Gastrocnemius medialis (tissue), 4 donors: ENCODE measurements around the gene PRDM16. TPM values are rescaled to one million over a fixed set of nuclear protein-coding genes. Genes with fewer than 3 reads are reported as not detected.

Experiments used
- ATAC-seq, 2 donors: fragments of 150-250 bp; one replicate each; pipeline ENCODE4 v1.9.1; 2016
- DNase-seq, 2 donors: peaks; one replicate each; pipeline ENCODE4 v3.0.0-alpha.2; 2019
- H3K27ac ChIP-seq, 4 donors: fragments of 200-600 bp; sonication (generic); 1 replicate in 1 of 4; 2 replicates in 3 of 4; pipeline ENCODE4 v1.5.1; 2016 to 2018; ENCODE audit warnings: mild to moderate bottlenecking in 2 of 4, moderate library complexity in 1 of 4
- H3K27me3 ChIP-seq, 3 donors: fragments of 200-600 bp; sonication (generic) in 2 of 3; 1 replicate in 1 of 3; 2 replicates in 2 of 3; pipeline versions ENCODE4 v1.5.1 to v1.6.0; 2016 to 2019; ENCODE audit warnings: mild to moderate bottlenecking in 1 of 3, moderate library complexity in 1 of 3
- H3K36me3 ChIP-seq, 2 donors: fragments of 200-600 bp; sonication (generic) in 1 of 2; one replicate each; pipeline ENCODE4 v1.5.1; 2017 to 2018
- H3K4me1 ChIP-seq, 2 donors: fragments of 200-600 bp; sonication (generic) in 1 of 2; one replicate each; pipeline ENCODE4 v1.5.1; 2016 to 2017; ENCODE audit warnings: mild to moderate bottlenecking in 2 of 2
- H3K4me3 ChIP-seq, 4 donors: fragments of 200-600 bp; sonication (generic) in 3 of 4; 1 replicate in 1 of 4; 2 replicates in 3 of 4; pipeline ENCODE4 v1.5.1; 2016 to 2019; ENCODE audit warnings: mild to moderate bottlenecking in 2 of 4
- H3K9me3 ChIP-seq, 3 donors: fragments of 200-600 bp; sonication (generic) in 2 of 3; 1 replicate in 1 of 3; 2 replicates in 2 of 3; pipeline ENCODE4 v1.5.1; 2016 to 2019
- POLR2A ChIP-seq, 2 donors: fragments of 450-650 bp; IDR thresholded peaks; one replicate each; pipeline ENCODE4 v1.6.1; 2017; ENCODE audit warnings: antibody characterized with exemption in 2 of 2, mild to moderate bottlenecking in 2 of 2, moderate library complexity in 2 of 2
- in situ Hi-C, 4 donors: fragments of 200-750 bp; cut with MboI; loops; one replicate each; pipeline versions ENCODE4 v1.15.0 to v1.8.0; 2017; ENCODE audit warnings: low sequenced_read_pairs in 4 of 4
- intact Hi-C: fragments of 100-400 bp; cut with DNase I; formaldehyde crosslinking; loops from one replicate; pipeline ENCODE4 v1.15.1; 2023; ENCODE audit warnings: low total_unique reads
- total RNA-seq, 4 donors: library from RNA; depleted of rRNA; stranded (reverse); fragments of >200 nt; gene quantifications; one replicate each; pipeline versions ENCODE4 v1.1.0 to v1.2.3, GENCODE V29; 2016
- TF ChIP-seq, protein P1 (sequence below), 5 experiments: fragments of 450-650 bp in 3 of 5; fragments of 200-600 bp in 2 of 5; sonication (generic) in 2 of 5; IDR thresholded peaks in 4 of 5; conservative IDR thresholded peaks in 1 of 5; 1 replicate in 4 of 5; 2 replicates in 1 of 5; pipeline ENCODE4 v1.5.1; 2016 to 2019; ENCODE audit warnings: antibody characterized with exemption in 5 of 5, mild to moderate bottlenecking in 3 of 5, moderate library complexity in 3 of 5

PRDM16 gene
- total RNA-seq, 4 donors from 2014 or later = 0.03 to 0.19 (median 0.17) TPM

DNA sequence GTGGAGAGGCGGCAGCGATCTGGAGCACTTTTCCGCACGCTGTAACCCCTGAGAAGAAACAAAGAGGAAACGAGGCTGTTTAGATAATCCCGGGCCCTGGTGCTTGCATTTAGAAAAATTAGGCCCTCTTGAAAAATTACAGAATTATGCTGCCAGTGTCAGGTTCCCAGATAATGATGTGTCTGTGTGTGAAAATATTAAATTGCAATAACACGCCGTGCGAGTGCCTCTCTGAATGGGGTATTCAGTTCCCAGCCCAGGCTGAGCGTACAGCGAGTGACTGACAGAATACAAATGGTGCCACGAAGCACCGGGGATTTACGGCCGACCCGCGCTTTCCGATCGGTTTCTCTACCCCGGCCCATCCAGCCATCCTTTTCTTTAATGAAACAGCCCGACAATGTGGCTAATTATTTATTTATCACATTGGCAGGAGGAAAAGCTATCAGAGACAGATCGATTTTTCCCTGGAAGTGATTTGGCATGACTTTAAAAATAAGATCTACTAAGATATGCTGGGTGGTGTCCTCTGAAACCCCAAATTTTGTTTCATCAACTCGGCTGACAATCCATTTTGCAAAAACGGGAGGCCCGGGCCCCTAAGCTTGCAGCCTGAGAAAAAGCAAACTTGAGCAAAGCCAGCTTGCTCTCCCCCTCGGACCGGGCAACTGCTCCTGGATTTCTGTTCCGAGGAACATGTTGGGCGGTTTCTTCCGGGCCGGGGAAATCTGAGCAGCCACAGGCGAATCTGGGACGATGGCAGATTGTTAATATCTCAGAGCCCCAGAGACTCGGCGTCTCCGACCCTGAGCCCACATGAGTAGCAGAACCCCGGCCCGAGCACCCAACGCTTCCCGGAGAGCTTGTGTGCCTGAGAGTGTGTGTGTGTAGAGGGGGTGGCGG lies 11.3 kb downstream of the PRDM16 start:
- no peak overlapping the region for H3K27ac ChIP-seq
- intact Hi-C loops = no loop called here
- H3K9me3 ChIP-seq = no peaks in the 10 kb centered on the region
- ATAC-seq (no peak), DNase-seq (no peak)
- TF ChIP-seq POLR2A (IDR thresholded peaks at IDR 0.05) = no peak
- TF ChIP-seq, protein P1, sequence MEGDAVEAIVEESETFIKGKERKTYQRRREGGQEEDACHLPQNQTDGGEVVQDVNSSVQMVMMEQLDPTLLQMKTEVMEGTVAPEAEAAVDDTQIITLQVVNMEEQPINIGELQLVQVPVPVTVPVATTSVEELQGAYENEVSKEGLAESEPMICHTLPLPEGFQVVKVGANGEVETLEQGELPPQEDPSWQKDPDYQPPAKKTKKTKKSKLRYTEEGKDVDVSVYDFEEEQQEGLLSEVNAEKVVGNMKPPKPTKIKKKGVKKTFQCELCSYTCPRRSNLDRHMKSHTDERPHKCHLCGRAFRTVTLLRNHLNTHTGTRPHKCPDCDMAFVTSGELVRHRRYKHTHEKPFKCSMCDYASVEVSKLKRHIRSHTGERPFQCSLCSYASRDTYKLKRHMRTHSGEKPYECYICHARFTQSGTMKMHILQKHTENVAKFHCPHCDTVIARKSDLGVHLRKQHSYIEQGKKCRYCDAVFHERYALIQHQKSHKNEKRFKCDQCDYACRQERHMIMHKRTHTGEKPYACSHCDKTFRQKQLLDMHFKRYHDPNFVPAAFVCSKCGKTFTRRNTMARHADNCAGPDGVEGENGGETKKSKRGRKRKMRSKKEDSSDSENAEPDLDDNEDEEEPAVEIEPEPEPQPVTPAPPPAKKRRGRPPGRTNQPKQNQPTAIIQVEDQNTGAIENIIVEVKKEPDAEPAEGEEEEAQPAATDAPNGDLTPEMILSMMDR (IDR thresholded peaks at IDR 0.05 in 4 of 5, conservative IDR thresholded peaks at IDR 0.05 in 1 of 5) = no peak
- H3K4me3 ChIP-seq = no peak overlapping the region
- peaks cover 4 to 31% (median 4%) of the 10 kb centered on the region in 3 donors for H3K27me3 ChIP-seq
- H3K36me3 ChIP-seq = no peaks in the 10 kb centered on the region
- H3K4me1 ChIP-seq = no peaks in the 10 kb centered on the region
- in situ Hi-C loops = no loop called here

DNA sequence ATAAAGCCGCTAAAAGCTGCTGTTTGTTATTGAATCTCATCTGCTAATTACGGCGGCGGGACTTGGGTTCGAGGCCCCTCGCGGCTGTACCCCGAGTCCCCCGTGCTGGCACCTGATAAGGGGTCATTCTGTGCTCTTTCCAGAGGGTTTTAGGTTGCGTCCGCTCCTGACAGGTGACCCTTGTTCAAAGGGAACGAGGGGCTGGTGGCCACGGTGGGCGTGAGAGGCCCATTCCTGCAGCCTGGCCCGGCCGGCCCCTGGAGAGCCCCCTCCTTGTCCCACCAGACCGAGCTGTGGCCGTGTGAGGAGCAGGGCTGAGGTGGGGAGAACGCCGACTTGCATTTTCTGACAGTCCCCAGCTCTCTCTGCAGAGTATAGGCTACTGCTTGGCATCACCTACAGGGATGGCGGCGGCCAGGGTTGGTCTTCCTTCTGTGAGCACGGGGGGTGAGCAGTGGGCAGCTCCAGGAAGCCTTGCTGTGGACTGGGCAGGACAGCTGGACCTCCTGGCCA lies 12.2 kb downstream of the PRDM16 start:
- no peaks in the 10 kb centered on the region for H3K4me1 ChIP-seq

DNA sequence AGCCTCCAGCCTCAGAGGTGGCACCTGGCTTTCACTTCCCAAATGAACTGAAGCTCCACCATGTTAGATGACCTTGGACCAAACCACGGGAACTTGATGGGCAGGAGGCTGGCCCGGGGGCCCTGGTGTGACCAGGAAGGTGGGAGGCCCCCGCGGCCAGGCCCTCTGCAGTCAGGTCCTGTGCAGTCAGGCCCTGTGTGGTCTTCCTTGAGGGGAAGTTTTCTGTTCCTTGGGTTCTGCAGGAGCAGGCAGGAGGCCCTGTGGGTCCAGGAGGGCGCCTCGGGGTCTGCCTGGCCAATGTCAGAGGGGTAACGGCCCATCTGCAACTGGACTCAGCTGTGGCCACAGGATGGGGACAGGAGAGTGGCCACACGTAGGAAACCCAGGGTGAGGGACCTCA lies 13.0 kb downstream of the PRDM16 start:
- TF ChIP-seq, protein P1 (IDR thresholded peaks at IDR 0.05 in 4 of 5, conservative IDR thresholded peaks at IDR 0.05 in 1 of 5) = no peak
- no peak for TF ChIP-seq POLR2A (IDR thresholded peaks at IDR 0.05)
- H3K4me1 ChIP-seq = no peaks in the 10 kb centered on the region
- H3K27ac ChIP-seq = no peak overlapping the region
- H3K4me3 ChIP-seq = no peak overlapping the region
- H3K27me3 ChIP-seq = peaks cover 2 to 17% (median 4%) of the 10 kb centered on the region in 3 donors
- intact Hi-C loops (no loop called here), in situ Hi-C loops (no loop called here)
- no peaks in the 10 kb centered on the region for H3K36me3 ChIP-seq
- DNase-seq = no peak
- no peak for ATAC-seq
- H3K9me3 ChIP-seq = no peaks in the 10 kb centered on the region

More for the DNA sequence above, 12.2 kb downstream of the PRDM16 start:
- Histone ChIP-seq H3K9me3 (no peaks in the 10 kb centered on the region), H3K27ac (no peak overlapping the region), H3K36me3 (no peaks in the 10 kb centered on the region), H3K27me3 (peaks cover 4 to 24% (median 4%) of the 10 kb centered on the region in 3 donors), H3K4me3 (no peak overlapping the region)
- intact Hi-C loops (no loop called here), in situ Hi-C loops (no loop called here)
- DNase-seq = no peak
- TF ChIP-seq, protein P1 (IDR thresholded peaks at IDR 0.05 in 4 of 5, conservative IDR thresholded peaks at IDR 0.05 in 1 of 5) = no peak
- TF ChIP-seq POLR2A (IDR thresholded peaks at IDR 0.05) = no peak
- ATAC-seq = no peak

DNA sequence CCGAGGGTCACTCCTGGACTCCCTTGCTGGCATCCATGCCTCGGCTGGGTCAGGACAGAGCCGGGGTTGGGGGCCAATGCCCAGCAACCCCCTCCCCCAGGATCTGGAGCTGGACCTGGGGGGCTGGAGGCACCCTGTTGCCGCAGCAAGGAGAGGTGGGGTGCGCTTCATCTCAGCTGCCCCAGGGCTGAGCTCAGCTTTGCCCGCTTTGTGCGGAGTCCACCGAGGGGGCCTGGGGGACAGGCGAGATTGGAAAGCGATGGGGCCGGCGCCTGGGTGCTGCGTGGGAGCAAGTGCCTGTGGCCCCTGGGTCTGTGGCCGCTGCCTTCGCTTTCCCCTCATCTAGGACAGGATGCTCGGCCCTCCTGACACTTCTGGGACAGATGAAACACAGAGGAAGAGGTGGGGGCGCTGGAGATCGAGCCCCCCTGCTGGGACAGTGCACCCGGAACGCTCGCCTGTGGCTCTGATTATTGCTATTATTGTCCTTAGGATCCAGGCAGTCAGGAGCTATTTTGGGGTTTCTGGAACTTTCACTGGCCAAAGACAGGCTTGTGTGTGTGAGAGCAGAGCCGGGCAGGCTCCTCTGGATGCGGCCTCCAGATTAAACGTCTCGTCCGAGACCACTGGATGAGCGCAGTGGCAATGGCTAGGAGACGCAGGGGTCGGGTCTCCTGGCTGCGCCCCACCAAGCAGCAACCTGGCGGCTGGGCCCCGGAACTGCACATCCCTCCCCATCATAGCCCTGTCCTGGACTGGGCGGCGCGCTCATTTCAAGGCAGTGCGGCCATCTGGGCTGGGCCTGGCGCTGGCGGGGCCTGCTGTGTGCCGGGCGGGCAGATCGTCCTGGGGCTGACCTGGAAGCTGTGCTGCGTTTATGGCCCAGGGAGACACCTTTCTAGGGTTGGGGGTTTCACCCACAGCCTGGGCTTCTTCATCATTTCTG lies 13.8 kb downstream of the PRDM16 start:
- Histone ChIP-seq H3K27ac (no peak overlapping the region), H3K9me3 (no peaks in the 10 kb centered on the region), H3K27me3 (peaks cover 0 to 9% (median 3%) of the 10 kb centered on the region in 3 donors), H3K36me3 (no peaks in the 10 kb centered on the region), H3K4me3 (no peak overlapping the region), H3K4me1 (no peaks in the 10 kb centered on the region)
- in situ Hi-C loops (no loop called here), intact Hi-C loops (no loop called here)
- DNase-seq = no peak
- TF ChIP-seq, protein P1 (IDR thresholded peaks at IDR 0.05 in 4 of 5, conservative IDR thresholded peaks at IDR 0.05 in 1 of 5) = no peak
- TF ChIP-seq POLR2A (IDR thresholded peaks at IDR 0.05) = no peak
- no peak for ATAC-seq
